LNCAP (cell line): ENCODE measurements around the gene ULBP2.

ENCODE experiments used
- TF ChIP-seq, protein P1 (sequence below): fragments of 450-650 bp; IDR thresholded peaks from 2 replicates; pipeline ENCODE4 v1.5.1; 2017; ENCODE audit warnings: mild to moderate bottlenecking

ULBP2 gene

DNA sequence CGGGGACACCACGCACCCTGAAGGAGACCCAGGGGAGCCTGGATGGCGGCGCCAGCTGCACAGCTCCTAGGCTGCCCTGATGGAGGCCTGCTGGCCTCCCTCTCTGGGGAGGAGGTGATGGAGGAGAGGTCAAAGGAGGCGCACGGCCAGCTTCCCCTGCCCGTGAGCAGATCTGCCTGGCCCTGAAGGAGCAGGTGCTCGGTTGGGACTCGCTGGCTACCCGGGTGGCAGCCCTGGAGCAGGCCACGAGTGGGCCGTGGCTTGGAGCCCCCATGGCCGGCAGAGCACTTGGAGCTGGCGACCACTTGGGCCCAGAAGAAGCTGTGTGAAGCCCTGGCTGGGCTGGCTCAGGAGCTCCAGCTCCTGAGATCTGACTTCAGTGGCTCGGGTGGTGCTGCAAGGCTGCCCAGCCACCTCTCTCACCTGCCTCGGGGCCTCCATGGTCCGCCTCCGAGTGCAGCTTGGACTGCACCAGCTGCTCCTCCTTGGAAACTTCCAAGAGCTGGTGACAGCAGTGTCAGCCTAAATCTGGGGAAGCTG, 36.4 kb upstream of the ULBP2 start:
- TF ChIP-seq, protein P1, sequence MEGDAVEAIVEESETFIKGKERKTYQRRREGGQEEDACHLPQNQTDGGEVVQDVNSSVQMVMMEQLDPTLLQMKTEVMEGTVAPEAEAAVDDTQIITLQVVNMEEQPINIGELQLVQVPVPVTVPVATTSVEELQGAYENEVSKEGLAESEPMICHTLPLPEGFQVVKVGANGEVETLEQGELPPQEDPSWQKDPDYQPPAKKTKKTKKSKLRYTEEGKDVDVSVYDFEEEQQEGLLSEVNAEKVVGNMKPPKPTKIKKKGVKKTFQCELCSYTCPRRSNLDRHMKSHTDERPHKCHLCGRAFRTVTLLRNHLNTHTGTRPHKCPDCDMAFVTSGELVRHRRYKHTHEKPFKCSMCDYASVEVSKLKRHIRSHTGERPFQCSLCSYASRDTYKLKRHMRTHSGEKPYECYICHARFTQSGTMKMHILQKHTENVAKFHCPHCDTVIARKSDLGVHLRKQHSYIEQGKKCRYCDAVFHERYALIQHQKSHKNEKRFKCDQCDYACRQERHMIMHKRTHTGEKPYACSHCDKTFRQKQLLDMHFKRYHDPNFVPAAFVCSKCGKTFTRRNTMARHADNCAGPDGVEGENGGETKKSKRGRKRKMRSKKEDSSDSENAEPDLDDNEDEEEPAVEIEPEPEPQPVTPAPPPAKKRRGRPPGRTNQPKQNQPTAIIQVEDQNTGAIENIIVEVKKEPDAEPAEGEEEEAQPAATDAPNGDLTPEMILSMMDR, result no peak

DNA sequence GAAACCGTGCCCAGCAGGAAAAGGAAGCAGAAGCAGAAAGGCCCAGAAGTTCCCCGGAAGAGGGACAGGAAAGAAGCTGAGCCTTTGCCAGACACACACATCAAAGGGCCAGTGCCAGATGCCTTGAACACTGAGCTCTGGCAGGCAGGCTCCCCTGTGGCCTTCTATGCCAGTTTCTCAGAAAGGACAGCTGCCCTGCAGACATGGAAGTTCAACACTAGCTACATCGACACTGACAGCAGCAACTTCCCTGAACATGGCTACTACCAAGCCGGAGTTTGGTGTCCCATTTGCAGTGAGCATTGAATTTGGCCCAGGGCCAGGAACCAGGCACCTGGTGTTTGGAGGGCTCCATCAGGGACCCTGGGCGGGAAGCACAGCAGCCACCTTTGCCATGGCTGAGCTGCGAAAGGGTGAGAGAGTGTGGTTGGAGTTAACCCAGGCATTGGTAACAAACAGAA, 35.9 kb upstream of the ULBP2 start:
- TF ChIP-seq, protein P1, result no peak

DNA sequence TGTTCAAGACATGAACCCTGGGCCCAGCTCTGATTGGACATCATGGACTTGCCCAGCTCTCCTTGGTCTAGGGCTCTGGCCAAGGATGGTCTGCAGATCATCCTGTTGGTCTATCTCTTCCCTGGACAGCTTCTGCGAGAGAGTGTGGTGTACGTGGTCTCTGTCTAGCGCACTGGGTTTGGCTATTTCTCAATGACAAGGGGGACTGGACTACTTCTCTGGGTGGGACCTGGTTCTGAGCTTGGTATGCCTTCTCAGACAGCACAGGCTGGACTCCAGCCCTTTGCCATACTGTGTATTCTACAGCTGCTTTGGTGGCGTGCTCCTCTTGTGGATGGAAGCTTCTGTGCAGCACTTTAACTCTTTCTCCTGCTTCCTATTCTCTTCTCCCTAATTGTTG, 35.4 kb upstream of the ULBP2 start:
- TF ChIP-seq, protein P1, result no peak

DNA sequence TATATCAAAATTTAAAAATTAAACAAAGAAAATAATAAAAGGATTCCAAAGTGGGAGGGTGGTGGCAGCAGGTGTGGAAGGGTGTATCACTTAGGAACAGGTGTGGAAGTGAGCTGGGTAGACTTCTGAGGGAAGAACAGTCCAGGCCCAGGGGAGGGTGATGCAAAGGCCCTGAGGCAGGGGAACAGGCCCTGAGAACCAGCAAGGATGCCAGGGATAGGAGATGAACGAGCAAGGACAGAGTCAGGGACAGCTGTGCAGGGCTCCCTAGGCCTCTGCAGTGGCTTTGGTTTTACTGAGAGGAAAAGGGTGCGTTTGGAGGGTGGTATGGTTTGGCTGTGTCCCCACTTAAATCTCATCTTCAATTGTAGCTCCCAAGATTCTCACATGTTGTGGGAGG, 34.5 kb upstream of the ULBP2 start:
- TF ChIP-seq, protein P1, result no peak

DNA sequence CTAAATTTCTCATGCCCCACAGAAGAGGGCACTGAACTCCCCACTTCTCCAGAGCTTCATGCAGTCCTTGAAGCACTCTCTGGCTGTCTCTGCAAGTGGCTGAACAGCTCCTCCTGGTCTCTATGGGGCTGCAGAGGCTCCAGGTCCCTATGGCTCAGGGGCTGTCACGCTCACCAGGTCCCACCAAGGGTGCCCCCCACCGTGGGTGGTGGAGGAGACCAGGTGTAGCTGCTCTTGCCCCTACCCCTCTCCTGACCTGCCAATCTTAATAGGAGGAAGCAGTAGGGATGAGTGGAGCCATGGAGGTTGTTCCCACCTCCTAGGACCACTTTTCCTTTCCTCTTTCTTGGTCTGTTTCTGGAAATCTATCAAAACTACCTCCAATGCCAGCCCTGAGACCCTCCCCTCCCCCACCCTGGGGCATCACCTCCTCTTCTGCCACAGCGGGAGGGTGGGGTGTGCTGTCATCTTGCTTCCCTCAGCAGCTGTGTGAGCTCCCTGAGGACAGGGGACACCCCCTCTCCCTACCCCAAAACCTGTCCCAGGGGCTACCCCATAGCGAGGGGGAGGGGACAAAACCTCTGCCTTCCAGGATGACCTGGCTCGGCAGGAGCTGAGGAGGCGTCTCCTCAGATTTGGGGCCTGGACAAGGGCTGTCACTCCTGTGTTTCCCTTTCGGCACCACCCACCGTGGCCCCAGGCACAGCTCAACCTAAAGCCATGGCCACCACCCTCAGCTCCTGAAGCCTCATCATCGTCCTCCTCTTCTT, 31.9 kb upstream of the ULBP2 start:
- TF ChIP-seq, protein P1, result no peak

DNA sequence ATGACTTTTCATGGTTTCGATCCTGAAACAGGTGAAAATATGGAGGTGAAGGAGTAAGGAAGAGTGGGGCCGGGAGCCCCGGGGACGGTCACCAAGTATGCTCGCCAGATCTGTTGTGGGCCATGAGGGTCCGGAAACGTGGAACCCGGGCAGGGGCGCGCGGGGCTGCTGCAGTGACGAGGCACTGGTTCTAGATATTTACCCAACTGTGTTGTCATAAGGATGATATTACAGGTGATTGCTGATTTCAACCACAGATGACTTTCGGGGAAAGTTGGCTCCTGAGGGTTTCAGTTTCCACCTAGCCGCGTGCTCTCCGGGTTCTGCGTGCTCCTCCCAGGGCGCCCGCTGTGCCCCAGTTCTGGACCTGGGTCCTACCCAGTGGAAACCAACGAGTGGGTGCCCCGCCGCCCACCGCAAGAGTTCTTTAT, 31.1 kb upstream of the ULBP2 start:
- TF ChIP-seq, protein P1, result no peak

DNA sequence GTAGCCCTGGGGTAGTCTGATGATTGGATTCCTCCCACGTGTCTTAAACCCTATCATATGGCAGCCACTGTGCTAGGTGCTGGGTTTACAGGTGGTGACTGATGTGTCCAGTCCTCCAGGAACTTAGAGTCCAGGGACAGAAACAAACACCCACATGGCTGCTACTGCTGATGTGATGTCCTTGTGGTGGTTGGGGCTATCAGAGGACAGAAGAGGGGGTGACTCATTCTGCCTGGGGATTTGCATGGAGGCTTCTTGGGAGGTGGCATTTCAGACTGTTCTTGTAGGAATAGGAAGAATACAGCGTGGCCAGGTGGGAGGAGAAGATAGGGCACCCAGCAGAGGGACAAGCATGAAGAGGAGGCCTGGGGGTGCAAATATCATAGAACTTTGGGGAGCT, 28.7 kb upstream of the ULBP2 start:
- TF ChIP-seq, protein P1, result no peak
